Aortic smooth muscle cell (primary cell): ENCODE data around the gene GALNT12. TPM values are rescaled to one million over a fixed set of nuclear protein-coding genes. Genes with fewer than 3 reads are reported as not detected.

Experiments
- total RNA-seq: library from RNA; depleted of rRNA; stranded (reverse); fragments of >200 nt; gene quantifications from 2 replicates; pipeline ENCODE4 v1.2.3, GENCODE V29; 2014

The GALNT12 gene
- total RNA-seq, result 9.6 and 12.9 TPM in 2 replicates

DNA sequence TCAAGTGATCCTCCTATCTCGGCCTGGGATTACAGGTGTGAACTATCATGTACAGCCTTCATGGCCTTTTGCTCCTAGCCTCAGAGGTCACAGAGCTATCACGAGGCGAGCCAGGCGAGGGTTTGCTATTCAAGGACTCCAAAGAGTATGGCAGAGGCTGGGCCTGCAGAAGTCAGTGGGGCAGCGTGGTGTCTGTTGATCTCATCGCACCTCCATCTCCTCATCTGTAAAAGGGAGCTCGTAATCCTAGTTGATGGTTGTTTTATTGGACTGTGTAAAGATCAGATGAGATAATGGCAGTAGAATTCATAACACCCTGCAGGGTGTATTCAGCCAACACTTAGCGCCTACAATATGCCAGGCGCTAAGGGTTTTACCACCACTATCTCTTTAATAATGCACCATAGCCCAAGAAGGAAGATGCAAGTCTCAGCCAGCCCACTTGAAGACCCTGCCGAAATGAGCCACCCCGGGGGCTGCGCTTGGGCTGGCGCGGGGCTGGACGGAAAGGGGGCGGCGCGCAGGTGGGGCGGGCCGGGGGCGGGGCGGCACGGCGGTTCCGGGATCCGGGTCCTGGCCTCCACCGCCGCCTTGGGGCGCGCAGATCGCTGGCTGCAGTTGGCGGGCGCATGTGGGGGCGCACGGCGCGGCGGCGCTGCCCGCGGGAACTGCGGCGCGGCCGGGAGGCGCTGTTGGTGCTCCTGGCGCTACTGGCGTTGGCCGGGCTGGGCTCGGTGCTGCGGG lies at the start of gene GALNT12:
GALNT12 (plus strand) TSS at position 601 of the 744 bp plus-strand sequence; CDS start at position 630, 29 bp downstream.

DNA sequence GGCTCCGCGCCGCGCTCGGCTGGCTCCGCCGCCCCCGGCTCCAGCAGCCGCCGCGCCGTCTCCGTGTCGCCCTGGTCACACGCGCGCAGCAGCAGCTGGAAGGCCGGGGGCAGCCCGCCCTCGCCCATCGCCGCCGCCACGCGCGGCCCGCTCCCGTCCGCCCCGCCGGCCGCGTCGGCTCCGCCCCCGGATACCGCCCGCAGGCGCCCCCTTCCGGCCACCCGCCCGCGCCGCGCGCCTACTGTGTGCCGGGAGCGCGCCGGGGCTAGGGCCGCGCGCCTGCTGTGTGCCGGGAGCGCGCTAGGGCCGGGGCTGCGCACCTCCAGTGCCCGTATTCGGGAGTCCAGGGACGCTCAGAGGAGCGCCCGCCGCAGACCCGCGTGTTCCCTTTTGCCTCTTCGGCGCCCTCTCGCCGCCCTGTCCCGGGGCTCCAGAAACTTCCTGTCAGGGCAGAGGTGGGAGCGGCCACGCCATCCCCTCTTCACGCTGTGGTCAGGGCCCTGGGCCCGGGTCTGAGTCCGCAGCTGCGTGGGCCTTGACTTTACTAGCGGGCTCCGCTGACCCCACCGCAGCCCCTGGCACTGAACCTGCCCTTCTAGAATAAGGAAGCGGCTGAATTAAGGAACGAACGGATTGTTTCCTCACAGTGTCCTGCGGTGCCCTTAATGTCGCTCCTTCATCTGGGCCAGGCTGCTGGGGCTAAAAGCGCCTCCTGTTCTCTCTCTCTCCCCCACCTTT lies 10.9 kb upstream of the GALNT12 start, which contains the start of gene ANKS6:
ANKS6 (minus strand) TSS at position 192 of the 738 bp plus-strand sequence; CDS start at position 128, 64 bp downstream.

Other genes starting within 250 kb of the GALNT12 start
- 0.12 and 0.13 TPM in 2 replicates for gene GABBR2, start 98.7 kb upstream of the GALNT12 start, total RNA-seq
- gene ANKS6, start 11.1 kb upstream of the GALNT12 start, total RNA-seq, result 9.1 and 9.7 TPM in 2 replicates
- gene COL15A1, start 136.2 kb downstream of the GALNT12 start, total RNA-seq, result 2.6 and 2.7 TPM in 2 replicates